ENCODE measurements around the gene RDH13.
"Not testable (repeated sequence)": the region's sequence is repeated elsewhere in the genome, so short reads cannot be mapped to it uniquely, and the experiment has no call there.

Gene RDH13

DNA sequence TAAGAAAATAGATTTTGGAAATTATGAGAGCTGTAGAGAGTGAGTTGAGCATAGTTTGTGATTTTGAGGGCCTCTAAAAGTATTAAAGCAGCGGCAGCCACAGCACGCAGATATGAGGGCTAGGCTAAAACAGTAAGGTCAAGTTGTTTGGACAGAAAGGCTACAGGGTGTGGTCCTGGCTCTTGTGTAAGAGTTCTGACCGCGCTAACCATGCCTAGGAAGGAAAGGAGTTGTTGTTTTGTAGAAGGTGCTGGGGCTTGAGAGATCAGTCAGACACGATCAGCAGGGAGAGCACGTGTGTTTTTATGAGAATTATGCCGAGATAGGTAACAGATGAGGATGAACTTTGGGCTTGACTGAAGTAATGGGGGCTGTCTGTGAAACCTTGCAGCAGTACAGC, 54.2 kb downstream of the RDH13 start:
- not testable (repeated sequence) for DNase-seq

DNA sequence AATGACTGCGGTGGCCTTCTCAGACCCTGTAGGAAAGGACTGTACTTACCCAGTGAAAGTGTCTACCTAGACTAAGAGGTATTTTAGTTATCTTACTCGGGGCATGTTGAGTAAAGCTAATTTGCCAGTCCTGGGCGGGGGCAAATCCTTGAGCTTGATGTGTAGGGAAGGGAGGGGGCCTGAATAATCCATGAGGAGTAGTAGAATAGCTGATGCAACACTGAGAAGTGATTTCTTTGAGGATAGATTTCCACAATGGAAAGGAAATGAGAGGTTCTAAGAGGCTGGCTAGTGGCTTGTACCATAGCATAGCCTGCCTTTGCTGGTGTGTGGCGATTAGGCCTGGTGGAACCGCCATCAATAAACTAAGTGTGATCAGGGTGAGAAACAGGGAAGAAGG, 54.8 kb downstream of the RDH13 start:
- not testable (repeated sequence) for DNase-seq

DNA sequence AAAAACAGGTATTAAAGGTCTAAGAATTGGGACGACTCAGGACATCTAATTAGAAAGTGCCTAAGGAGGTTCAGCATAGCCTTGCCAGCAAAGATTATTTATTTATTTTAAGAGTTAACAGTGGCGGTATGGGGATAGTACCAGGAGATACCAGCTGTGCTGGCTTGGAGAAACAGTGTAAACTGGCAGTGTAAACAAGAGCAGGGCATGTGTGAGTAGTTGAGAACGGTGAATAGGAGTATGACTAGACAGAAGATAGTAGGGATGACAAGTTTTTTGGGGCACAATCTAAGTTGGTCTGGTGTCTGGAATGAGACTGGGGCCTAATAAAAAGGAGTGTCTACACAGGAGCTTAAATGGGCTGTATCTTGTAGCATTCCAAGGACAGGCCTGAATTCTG, 55.4 kb downstream of the RDH13 start:
- not testable (repeated sequence) for DNase-seq

DNA sequence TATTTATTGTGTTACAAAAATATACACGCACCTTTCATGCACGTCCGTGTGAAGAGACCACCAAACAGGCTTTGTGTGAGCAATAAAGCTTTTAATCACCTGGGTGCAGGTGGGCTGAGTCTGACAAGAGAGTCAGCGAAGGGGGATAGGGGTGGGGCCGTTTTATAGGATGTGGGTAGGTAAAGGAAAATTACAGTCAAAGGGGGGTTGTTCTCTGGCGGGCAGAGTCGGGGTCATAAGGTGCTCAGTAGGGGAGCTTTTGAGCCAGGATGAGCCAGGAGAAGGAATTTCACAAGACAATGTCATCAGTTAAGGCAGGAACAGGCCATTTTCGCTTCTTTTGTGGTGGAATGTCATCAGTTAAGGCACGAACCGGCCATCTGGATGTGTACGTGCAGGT, 56.2 kb downstream of the RDH13 start:
- not testable (repeated sequence) for DNase-seq

DNA sequence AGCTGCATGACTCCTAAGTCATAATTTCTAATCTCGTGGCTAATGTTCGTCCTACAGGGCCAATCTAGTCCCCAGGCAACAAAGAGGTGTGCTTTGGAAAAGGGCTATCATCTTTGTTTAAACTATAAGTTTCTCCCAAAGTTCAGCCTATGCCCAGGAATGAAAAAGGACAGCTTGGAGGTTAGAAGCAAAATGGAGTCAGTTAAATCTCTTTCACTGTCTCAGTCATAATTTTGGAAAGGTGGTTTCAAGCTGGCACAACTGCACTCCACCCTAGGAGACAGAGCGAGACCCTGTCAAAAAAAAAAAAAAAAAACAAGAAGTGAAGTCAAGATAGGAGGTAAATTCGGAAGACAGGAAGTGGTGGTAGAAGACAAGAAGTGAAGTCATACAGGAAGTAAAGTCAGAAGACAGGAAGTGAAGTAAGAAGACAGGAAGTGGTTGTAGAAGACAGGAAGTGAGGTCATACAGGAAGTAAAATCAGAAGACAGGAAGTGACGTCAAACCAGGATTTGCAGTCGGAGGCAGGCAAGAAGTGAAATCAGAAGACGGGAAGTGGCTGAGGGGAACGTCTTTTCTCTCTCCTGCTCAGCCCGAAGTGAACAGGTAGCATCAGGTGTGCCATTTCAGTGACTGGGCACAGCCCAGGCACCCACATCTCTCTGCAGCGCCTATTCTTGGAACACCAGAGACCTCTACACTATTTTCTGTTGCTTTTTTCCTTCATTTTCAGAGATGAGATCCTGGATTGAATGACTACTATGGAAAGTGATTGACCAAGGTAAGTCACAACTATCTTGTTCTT, 57.1 kb downstream of the RDH13 start:
- no peak for DNase-seq

DNA sequence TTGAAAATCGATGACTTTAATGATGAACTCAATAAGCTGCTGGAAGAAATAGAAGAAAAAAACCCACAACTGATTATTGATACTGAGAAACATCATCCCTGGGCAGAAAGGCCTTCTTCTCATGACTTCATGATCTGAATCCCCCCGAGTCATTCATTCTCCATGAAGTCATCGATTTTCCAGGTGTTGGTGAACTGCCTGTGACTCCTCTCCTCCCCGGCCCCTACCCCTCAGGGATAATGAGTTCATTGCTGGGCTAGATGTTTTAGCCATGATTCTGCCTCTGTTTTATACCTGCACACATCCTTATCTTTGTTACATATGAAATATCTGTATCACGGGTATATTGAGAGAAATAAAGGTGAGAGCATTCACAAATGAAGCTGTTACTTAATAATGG, 62.2 kb downstream of the RDH13 start:
- no peak for DNase-seq

DNA sequence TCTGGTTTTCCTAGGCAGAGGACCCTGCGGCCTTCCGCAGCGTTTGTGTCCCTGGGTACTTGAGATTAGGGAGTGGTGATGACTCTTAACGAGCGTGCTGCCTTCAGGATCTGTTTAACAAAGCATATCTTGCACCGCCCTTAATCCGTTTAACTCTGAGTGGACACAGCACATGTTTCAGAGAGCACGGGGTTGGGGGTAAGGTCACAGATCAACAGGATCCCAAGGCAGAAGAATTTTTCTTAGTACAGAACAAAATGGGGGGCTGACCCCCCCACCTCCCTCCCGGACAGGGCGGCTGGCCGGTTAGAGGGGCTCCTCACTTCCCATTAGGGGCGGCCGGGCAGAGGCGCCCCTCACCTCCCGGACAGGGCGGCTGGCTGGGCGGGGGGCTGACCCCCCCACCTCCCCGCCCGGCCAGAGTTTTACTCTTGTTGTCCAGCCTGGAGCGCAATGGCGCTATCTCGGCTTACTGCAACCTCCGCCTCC, 64.2 kb downstream of the RDH13 start:
- DNase-seq: not testable (repeated sequence)

DNA sequence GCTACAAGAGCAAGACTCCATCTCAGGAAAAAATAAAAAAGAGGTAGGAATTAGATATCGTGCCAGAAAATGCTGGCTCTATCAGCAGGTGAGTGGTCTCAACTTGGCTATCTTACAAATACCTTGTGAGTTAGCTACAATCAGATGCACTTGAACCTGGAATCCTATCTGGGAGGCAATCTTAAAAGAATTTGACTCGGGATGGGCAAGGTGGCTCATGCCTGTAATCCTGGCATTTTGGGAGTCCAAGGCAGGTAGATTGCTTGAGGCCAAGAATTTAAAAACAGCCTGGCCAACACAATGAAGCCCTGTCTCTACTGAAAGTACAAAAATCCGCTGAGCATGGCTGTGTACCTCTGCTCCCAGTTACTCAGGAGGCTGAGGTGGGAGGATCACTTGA, 67.4 kb downstream of the RDH13 start:
- no peak for DNase-seq
